ENCODE results near the gene CST3.
"Not testable (repeated sequence)": the region's sequence is repeated elsewhere in the genome, so short reads cannot be mapped to it uniquely, and the experiment has no call there.

Gene CST3

GRCh38 chr20:23662276-23662870 lies 24.6 kb upstream of the CST3 start:
- no peak overlapping the region for H3K4me3 ChIP-seq (ENCODE audit: low read depth, low read length)
- TF ChIP-seq CTCF (IDR thresholded peaks at IDR 0.05; ENCODE audit: borderline replicate concordance, insufficient read depth, low read depth, low read length) = no peak

- H3K4me3 ChIP-seq (ENCODE audit: low read depth, low read length) = no peak overlapping the region
- TF ChIP-seq CTCF (IDR thresholded peaks at IDR 0.05; ENCODE audit: borderline replicate concordance, insufficient read depth, low read depth, low read length) = no peak
Measured at GRCh38 chr20:23661002-23661429, 23.3 kb upstream of the CST3 start.

GRCh38 chr20:23659989-23660837 lies 22.5 kb upstream of the CST3 start:
- no peak overlapping the region for H3K4me3 ChIP-seq (ENCODE audit: low read depth, low read length)

GRCh38 chr20:23659610-23659988 lies 21.8 kb upstream of the CST3 start:
- H3K4me3 ChIP-seq (ENCODE audit: low read depth, low read length) = not testable (repeated sequence)

More at GRCh38 chr20:23659989-23660837, 22.5 kb upstream of the CST3 start:
- TF ChIP-seq CTCF (IDR thresholded peaks at IDR 0.05; ENCODE audit: borderline replicate concordance, insufficient read depth, low read depth, low read length) = no peak

GRCh38 chr20:23658989-23659609 lies 21.3 kb upstream of the CST3 start:
- no peak for TF ChIP-seq CTCF (IDR thresholded peaks at IDR 0.05; ENCODE audit: borderline replicate concordance, insufficient read depth, low read depth, low read length)
- no peak overlapping the region for H3K4me3 ChIP-seq (ENCODE audit: low read depth, low read length)

- H3K4me3 ChIP-seq (ENCODE audit: low read depth, low read length) = no peak overlapping the region
- no peak for TF ChIP-seq CTCF (IDR thresholded peaks at IDR 0.05; ENCODE audit: borderline replicate concordance, insufficient read depth, low read depth, low read length)
Measured at GRCh38 chr20:23658336-23658735, 20.6 kb upstream of the CST3 start.

GRCh38 chr20:23657202-23657601 lies 19.4 kb upstream of the CST3 start:
- no peak overlapping the region for H3K4me3 ChIP-seq (ENCODE audit: low read depth, low read length)

More at GRCh38 chr20:23657202-23657601, 19.4 kb upstream of the CST3 start:
- no peak for TF ChIP-seq CTCF (IDR thresholded peaks at IDR 0.05; ENCODE audit: borderline replicate concordance, insufficient read depth, low read depth, low read length)

Measured in GM12875 (cell line).